HG02763 (cell line): ENCODE measurements around the gene DLEC1.
"Not testable (repeated sequence)": the region's sequence is repeated elsewhere in the genome, so short reads cannot be mapped to it uniquely, and the experiment has no call there.

Experiments
- ATAC-seq: cut with Tn5 transposase; IDR thresholded peaks from one replicate; pipeline ENCODE4 v1.9.1; 2021; ENCODE audit warnings: mild to moderate bottlenecking, moderate library complexity; ENCODE audit not compliant: unreplicated experiment

Gene DLEC1

DNA sequence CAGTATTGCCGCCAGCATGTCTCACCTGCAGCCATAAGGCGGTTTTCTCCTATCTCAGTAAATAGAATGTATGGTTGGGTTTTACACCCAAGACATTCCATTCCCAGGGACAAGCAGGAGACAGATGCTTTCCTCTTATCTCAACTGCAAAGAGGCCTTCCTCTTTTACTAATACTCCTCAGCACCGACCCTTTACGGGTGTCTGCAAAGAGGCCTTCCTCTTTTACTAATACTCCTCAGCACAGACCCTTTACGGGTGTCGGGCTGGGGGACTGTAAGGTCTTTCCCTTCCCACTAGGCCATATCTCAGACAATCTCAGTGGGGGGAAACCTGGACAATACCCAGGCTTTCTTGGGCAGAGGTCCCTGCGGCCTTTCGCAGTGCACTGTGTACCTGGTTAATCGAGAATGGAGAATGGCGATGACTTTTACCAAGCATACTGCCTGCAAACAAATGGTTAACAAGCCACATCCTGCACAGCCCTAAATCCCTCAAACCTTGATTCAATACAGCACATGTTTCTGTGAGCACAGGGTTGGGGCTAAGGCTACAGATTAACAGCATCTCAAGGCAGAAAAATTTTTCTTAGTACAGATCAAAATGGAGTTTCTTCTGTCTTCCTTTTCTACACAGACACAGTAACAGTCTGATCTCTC lies 96.7 kb downstream of the DLEC1 start:
- not testable (repeated sequence) for ATAC-seq

DNA sequence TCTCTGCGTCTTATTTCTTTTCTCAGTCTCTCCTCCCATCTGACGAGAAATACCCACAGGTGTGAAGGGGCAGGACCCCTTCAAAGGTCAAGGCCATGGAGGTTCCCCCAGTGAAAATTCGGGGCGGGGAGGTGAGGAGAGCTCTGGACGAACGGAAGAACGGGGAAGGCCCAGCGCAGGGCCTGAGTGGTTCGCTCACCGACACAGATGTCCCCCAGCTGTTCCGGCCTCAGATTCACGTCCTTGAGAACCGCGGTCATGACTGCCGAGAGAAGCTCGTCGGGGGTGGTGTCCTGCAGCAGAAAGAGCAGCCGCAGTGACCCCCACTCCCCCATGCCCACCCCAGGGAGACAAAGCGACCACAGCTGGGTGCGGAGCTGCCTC lies 97.4 kb downstream of the DLEC1 start:
- ATAC-seq, result no peak

DNA sequence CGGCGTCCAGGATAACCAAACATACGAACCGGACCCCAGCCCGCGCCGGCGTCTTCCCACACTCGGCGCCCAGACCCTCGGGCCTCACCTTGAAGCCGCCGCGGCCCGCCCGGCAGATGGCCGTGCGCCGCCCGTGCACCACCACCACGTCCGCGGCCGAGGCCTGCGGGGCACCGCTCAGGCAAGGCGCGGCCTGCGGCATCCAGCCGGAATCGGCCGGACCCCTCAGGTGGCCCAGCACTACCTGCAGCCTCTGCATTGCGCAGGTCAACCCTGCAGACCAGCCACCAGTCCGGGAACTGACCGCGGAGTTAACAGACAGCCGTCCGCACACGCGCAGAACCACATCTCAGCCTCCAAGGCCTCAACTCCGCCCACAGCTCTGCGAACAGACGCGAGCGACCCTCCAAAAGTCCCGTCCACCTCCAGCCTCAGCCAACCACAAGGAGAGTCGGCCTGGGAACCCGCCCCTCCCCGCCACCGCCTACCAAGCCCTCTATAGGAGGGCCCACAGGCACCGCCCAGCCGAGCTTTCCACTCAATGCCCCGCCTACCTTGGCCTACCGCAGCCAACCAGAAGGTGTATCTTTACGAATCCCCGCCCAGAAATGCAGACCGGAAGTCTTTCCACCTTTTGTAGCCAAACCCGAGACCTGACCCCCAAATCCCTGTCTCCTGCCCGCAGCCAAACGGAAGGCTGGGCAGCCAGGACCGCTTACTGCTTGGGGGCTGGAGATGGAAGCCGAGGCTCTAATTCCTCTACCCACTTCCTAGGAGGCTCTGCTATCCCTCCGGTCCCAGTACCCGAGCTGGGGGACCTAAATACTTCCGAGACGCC lies 98.0 kb downstream of the DLEC1 start, which contains the start of gene ACAA1:
Gene ACAA1 (minus strand): TSS at position 351 of the 838 bp plus-strand sequence. CDS start 92 bp downstream, at position 259.
- ATAC-seq, result peak; percentile 89

DNA sequence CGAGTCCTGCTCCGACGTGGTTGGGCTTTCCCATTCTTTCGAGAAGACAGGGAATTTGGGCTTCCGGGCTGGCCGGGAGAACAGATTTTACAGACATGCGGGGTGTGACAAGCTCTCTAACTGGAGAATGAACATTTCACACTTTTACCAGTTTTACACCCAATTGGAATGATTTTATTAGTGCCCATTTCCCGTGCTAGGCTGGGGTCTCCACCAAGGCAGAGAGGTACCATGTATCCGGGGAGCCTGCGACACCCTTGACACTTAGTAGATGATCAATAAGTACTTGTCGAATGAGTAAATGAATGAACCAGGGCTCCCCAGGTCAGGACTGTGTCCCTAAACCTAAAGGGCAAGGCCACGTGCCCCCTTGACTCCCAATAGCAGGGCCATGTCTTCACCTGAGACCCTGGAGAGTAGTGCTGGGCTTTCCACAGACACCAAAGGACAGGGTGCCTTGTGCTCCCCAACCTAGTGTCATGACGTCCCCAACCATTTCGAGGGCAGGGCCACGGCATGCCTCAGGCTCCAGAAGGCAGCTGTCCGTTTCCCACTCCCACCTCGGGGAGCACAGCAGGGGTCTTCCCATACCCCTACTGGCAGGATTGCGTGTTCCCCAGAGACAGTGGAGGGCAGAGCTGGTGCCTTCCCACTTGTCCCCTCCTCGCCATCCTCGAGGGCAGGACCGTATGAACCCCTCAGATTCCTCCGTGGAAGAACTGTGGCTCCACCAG lies 98.8 kb downstream of the DLEC1 start:
- peak; percentile 0 for ATAC-seq

DNA sequence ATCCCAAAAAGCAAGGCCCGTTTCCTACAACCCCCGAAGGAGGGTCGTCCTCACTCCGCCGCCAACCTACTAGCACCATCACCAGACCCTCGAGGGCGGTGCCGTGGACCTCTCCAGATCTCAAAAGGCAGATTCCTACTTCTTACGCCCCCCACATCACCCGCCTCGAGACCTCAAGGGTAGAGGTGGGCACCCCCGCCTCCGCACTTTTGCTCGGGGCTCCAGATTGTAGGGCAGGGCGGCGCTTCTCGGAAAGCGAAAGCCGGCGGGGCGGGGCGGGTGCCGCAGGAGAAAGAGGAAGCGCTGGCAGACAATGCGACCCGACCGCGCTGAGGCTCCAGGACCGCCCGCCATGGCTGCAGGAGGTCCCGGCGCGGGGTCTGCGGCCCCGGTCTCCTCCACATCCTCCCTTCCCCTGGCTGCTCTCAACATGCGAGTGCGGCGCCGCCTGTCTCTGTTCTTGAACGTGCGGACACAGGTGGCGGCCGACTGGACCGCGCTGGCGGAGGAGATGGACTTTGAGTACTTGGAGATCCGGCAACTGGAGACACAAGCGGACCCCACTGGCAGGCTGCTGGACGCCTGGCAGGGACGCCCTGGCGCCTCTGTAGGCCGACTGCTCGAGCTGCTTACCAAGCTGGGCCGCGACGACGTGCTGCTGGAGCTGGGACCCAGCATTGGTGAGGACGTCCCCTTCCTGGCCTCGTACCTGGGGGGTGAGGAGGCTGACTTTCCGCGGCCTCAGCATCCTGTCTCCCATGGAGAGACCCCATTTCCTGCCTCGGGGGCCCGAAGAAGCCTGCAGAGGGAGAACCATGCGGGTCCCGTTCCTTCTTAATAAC lies 99.6 kb downstream of the DLEC1 start, which contains the start of gene MYD88:
Gene MYD88 (plus strand): TSS at position 313 of the 842 bp plus-strand sequence. CDS start 40 bp downstream, at position 353.
- peak; percentile 46 for ATAC-seq

DNA sequence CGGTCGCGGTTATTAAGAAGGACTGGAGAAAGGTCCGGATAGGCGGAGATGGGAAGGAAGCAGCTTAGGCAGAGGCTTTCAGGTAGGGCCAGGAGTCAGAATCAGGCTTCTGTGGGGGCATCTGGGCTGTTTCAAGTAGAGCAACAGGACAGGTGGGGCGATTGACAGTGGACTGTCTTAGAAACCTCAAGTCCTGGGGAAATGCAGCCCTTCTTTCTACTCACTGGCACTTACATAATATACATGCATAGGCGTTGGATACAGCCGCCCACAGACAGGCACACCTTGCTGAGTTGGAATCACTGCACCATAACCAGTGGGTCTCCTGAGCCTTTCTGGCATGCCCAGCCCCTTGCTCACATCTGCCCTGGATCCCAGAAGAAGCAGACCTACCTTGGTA lies 100.2 kb downstream of the DLEC1 start:
- no peak for ATAC-seq

DNA sequence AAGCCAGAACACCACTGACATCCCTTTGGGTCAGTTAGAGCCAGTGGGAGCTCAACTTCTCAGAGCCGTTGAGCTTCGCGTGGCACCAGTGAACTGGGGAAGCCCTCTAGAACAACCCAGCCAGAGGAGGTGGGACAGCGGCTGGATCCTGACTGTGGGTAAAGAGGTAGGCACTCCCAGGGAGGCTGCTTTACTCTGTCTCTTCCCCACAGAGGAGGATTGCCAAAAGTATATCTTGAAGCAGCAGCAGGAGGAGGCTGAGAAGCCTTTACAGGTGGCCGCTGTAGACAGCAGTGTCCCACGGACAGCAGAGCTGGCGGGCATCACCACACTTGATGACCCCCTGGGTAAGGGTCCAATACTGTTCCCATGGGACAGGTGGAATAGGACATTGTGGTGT lies 100.6 kb downstream of the DLEC1 start:
- no peak for ATAC-seq

DNA sequence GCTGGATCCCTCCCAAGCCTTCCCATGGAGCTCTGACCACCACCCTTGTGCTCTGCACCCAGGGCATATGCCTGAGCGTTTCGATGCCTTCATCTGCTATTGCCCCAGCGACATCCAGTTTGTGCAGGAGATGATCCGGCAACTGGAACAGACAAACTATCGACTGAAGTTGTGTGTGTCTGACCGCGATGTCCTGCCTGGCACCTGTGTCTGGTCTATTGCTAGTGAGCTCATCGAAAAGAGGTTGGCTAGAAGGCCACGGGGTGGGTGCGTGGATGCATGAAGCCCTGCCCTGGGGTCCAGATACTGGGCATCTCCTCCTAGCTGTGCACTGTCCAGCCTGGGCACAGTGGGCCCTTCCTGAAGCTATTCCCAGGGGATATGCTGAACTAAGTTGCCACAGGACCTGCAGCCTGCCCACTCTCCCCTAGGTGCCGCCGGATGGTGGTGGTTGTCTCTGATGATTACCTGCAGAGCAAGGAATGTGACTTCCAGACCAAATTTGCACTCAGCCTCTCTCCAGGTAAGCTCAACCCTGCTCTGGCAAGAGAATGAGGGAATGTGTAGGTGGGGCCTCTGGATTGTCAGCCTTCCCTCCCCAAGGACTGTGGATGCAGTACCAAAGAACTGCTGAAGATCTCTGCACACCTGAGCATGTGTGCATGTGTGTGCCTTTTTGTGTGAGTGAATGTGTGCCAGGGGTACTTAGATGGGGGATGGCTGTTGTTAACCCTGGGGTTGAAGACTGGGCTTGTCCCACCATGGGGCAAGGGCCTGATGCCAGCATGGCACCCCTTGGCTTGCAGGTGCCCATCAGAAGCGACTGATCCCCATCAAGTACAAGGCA lies 101.5 kb downstream of the DLEC1 start:
- no peak for ATAC-seq

DNA sequence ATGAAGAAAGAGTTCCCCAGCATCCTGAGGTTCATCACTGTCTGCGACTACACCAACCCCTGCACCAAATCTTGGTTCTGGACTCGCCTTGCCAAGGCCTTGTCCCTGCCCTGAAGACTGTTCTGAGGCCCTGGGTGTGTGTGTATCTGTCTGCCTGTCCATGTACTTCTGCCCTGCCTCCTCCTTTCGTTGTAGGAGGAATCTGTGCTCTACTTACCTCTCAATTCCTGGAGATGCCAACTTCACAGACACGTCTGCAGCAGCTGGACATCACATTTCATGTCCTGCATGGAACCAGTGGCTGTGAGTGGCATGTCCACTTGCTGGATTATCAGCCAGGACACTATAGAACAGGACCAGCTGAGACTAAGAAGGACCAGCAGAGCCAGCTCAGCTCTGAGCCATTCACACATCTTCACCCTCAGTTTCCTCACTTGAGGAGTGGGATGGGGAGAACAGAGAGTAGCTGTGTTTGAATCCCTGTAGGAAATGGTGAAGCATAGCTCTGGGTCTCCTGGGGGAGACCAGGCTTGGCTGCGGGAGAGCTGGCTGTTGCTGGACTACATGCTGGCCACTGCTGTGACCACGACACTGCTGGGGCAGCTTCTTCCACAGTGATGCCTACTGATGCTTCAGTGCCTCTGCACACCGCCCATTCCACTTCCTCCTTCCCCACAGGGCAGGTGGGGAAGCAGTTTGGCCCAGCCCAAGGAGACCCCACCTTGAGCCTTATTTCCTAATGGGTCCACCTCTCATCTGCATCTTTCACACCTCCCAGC lies 102.4 kb downstream of the DLEC1 start:
- no peak for ATAC-seq

DNA sequence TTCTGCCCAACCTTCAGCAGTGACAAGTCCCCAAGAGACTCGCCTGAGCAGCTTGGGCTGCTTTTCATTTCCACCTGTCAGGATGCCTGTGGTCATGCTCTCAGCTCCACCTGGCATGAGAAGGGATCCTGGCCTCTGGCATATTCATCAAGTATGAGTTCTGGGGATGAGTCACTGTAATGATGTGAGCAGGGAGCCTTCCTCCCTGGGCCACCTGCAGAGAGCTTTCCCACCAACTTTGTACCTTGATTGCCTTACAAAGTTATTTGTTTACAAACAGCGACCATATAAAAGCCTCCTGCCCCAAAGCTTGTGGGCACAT lies 102.9 kb downstream of the DLEC1 start:
- no peak for ATAC-seq

DNA sequence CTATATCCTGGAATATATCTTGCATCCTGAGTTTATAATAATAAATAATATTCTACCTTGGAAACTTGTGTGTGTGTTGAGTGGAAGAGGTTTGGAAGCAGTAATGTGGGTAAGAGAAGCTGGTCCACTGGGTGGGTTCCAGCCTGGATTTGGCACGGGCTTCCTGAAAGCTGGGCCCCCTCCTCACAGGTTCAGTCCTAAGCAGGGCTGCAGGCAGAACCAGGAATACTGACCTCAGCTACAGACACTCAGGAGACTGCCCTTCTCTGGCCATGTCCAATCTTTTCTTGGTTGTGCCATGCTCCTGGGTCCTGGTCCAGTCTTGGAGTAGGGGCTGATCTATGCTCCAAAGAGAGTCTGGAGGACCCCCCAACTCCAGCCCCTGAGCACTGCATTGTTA lies 104.0 kb downstream of the DLEC1 start:
- ATAC-seq, result no peak

DNA sequence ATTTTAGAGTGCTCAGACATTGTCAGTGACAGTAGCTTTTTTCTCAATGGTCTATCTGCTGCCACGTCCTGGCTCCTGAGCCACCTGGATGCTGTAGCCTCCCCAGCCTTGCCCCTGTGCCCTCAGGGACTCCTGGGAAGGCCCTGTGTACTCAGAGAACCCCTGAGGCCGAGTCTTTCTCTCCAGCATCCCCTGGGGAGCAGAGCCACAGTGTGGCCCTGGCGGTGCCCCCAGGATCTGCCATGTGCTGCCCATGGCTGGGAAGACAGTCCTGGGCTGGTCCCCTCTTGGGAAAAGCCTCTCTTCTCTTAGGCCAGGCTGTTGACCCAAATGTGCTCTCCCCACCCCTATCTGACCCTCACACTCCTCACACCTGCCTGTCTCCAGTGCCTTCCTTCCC lies 104.5 kb downstream of the DLEC1 start:
- no peak for ATAC-seq

DNA sequence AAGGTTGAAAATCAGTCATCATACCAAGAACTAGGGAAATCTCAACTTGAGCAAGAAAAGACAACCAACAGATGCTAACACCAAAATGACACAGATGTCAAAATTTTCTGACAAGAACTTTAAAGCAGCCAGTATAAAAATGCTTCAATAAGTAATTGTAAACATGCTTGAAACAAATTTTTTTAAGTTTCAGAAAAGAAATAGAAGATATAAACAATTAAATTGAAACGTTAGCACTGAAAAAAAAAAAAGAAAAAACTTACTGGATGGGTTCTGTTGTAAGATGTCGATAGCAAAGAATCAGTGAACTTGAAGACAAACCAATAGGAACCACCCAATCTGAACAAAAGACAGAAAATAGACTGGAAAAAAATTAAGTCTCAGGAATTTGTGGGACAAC lies 107.5 kb downstream of the DLEC1 start:
- no peak for ATAC-seq

DNA sequence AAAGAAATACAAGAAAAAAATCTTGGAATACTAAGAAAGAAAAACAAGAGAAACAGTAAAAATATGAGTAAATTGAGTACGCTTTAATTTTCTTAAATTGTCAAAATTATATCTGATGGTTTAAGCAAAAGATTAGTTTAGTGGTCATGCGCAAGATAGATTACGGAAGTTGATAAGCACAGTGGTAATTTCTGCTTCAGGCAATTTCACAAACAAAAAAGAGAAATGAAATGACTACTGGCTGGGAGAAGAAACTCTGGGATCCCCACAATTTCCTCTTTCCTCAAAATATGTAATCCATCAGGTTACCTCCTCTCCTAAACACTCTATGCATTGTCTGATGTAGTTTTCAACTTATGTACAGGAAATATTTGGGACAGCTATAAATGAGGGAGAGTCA lies 108.4 kb downstream of the DLEC1 start:
- ATAC-seq, result no peak

DNA sequence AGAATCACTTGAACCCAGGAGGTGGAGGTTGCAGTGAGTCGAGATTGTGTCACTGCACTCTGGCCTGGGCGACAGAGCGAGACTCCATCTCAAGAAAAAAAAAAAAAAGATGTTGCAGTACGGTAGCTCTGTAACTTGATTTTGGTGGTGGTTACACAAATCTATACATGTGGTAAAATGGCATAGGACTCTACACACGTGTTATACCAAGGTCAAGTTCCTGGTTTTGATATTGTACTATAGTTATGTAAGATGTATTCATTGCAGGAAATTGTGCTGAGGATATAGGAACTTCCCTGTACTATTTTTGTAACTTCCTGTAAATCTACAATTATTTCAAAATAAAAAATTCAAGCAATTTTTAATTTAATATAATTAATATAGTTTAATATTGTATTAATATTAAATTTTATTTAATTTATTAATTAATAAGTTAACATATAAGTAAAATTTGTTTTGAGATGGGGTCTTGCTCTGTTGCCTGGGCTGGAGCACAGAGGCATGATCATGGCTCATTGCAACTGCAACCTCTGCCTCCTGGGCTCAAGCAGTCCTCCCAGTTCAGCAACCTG lies 109.4 kb downstream of the DLEC1 start:
- no peak for ATAC-seq

DNA sequence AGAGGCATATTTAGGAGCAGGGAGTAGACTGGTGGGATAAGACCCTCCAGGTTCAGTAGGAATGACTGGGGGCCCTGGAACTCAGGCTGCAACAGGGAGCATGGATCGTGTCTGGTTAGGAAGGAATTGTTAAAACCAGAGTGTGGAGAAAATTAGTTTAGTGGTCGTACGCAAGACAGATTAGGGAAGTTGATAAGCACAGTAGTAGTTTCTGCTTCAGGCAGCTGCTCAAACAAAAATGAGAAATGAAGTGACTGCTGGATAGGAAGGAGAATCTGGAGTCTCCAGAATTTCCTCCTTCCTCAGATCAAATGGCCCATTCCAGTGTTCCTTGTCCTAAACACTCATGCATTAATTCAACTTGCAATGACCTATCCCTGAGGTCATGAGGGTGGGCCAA lies 110.7 kb downstream of the DLEC1 start:
- no peak for ATAC-seq

DNA sequence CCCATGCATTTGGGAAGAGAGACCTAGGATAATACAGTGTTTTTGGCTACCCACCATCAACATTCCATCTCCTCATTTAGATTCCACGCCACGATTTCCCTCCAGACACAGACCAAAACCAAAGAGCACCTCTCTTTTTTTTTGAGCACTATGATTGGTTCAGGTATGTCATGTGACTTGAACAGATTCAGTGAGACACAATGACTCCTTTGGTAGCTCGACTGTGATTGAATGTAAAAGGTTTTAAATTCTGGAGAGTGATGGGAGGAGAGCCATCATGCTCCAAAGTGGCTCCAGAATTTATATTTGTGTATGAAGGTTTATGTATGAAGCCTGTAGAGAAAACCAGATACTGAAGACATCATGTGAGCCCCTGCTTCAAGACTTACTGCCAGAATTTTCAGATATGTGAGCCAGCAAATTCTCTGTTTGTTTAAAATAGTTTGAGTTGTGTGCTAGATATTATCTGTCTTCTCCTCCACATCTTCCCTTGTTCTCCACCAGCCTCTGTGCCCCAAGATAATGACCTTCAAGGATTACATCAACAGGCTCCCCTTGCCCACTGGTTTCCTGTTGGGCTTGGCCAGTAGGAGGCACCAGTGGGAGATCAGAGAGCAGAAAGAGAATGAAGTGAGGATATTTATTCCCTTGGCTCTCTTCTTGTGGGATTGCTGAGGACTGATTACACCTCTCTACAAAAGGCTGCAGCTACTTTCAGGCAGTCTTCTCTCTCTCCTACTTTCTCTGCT lies 111.9 kb downstream of the DLEC1 start:
- no peak for ATAC-seq

DNA sequence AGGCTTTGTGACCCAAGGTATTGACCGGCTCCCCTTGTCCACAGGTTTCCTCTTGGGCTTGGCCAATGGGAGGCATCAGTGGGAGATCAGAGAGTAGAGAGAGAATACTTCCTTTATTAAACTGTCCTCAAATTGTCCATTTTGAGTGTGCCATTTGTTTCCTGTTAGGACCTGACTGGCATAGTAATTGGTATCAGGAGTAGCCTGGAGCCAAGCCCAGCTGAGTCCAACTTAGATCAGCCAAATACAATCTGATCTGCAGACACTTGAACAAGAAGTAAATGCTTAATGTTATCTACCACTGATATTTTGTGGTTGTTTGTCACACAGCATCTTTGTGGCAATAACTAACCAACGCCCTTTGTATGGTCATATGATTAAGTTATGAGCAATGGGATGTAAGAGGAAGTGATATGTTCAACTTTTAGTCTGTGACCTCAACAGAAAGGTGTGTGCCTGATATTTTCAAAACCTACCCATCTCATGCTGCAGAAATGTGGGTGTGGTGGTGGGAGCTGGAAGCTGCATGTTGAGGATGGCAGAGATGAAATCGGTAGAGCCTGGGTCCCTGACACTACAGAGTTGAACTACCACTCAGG lies 112.8 kb downstream of the DLEC1 start:
- ATAC-seq, result no peak
